Activated CD8-positive, alpha-beta memory T cell treated with anti-CD3 and anti-CD28 coated beads for 24 hours (primary cell): Measurements from ENCODE around the gene FGF11.
A peak's percentile ranks its signal among the peaks of the same experiment; 100 is the strongest.

Experiments used
- DNase-seq: peaks from one replicate; pipeline ENCODE4 v3.0.0-alpha.2; 2020

The FGF11 gene

DNA sequence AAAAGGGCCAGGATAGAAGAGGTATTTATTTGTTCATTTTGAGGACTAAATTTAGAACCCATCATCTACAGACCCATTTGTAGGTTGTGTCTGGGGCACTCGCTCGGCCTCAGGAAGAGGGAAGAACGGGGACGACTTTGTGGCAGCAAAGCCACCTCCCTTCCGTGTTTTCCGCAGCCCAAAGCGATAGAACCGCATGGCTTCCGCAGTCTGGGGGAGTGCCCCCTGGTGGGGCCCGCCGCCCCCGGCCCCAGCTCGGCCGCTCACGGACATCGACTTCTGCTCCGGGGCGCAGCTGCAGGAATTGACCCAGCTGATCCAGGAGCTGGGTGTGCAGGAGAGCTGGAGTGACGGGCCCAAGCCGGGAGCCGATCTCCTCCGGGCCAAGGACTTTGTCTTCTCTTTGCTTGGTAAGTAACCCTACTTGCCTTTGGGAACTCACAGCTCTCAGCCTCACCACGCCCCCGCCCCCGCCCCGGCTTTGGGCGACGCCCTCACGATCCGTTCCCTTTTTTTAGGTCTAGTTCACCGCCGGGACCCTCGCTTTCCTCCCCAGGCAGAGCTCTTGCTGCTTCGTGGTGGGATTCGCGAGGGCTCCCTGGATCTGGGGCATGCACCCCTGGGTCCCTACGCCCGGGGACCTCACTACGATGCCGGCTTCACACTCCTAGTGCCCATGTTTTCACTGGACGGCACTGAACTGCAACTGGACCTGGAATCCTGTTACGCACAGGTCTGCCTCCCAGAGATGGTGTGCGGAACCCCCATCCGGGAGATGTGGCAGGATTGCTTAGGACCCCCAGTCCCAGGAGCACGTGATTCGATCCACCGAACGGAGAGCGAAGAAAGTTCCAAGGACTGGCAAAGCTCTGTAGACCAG lies 3.4 kb upstream of the FGF11 start:
- DNase-seq, result peak; percentile 87

DNA sequence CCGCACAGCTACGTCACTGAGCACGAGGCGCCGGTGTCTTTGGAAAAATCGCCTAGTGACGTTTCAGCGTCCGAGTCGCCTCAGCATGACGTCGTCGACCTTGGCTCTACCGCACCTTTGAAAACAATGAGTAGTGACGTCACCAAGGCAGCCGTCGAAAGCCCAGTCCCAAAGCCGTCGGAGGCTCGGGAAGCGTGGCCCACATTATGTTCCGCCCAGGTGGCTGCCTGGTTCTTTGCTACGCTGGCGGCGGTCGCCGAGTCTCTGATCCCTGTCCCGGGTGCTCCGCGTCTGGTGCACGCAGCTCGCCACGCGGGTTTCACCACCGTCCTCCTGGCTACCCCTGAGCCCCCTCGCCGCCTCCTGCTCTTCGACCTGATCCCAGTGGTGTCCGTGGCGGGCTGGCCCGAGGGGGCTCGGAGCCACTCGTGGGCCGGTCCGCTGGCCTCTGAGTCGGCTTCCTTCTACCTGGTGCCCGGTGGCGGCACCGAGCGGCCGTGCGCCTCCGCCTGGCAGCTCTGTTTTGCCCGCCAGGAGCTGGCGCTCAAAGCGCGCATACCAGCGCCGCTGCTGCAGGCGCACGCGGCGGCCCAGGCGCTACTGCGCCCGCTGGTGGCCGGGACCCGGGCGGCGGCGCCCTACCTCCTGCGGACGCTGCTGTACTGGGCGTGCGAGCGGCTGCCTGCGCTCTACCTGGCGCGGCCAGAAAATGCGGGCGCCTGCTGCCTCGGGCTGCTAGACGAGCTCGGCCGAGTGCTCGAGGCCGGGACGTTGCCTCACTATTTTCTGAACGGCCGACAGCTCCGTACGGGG lies 2.5 kb upstream of the FGF11 start:
- peak; percentile 90 for DNase-seq

DNA sequence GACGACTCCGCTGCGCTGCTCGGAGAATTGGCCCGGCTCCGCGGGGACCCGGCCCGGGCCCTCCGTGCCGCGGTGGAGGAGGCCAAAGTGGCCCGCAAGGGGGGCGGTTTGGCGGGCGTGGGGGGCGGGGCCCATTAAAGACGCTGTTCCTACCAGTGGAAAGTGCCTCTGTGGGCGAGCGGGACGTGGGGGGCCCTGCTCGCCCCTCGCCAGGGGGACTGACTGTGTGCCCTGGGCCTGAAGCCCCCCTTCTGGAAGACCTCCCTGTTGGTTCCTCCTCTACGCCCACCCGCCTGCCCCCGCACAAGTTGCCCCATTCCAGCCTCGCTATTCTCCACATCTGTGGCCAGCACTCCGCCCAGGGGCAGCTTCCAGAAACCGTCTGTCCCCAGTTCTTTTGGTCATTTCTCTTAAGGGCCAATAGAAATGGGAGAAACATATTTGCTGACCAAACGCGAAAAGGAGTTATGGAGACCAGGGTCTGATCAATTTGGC lies 1.9 kb upstream of the FGF11 start:
- no peak for DNase-seq

DNA sequence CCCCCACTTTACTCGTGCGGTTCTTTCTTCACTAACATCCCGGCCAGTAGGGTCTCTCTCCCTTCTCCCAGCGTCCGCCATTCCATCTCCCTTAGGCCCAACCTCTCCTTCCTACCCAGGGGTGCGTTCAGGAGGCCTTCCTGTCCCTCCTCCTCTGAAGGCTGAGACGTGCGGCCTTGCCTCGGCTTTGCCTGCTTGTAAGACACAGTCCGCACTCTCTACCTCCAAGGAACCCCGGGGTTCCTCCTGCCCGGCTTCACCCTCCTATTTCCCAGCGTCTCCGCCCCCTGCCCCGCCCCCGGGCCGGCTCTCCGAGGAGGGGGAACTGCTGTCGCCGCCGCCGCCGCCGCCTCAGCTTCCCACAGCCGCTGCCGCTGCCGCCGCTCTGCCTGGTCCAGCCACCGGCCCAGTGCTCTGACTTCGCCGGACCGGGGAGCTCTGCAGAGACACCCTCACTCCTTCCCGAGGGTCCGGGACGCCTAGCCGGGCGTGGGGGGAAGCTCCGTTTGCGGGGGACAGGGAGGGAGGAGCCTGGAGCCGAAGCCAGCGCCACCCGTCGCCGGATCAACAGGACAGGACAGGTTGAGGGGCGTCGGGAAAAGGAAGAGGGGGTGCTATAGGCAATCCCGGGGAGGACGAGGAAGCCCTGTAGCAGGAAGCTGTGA lies 1.2 kb upstream of the FGF11 start:
- DNase-seq, result peak; percentile 79

DNA sequence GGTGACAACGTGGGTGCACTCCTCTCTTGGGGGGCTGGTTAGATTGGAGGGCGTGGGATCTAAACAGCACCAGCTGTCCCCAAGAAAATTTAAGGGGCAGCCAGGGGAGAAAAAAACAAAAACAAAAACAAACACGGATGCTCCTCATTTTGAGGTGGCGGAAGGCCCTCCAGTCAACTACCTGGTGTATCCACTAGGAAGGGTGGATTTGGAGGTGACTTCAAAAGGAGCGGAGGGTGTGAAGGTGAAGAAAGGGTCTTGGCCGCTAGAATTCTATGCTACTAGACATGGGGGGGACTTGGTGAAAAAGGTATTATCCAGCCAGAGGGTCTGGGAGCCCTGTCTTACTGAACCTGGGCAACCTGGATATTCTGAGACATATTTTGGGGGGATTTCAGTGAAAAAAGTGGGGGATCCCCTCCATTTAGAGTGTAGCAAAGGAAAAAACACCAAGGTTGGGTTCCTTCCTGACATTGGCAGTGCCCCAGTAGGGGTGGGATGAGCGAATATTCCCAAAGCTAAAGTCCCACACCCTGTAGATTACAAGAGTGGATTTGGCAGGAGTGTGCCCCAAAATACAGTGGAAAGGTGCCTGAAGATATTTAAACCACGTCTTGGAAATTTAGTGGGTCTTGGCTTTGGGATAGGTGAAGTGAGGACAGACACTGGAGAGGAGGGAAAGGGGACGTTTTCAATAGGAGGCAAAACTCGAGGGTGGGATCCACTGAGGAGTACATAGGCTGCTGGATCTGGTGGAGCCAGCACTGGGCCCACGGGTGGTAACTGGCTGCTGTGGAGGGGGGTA lies 454 bp upstream of the FGF11 start:
- DNase-seq, result no peak

DNA sequence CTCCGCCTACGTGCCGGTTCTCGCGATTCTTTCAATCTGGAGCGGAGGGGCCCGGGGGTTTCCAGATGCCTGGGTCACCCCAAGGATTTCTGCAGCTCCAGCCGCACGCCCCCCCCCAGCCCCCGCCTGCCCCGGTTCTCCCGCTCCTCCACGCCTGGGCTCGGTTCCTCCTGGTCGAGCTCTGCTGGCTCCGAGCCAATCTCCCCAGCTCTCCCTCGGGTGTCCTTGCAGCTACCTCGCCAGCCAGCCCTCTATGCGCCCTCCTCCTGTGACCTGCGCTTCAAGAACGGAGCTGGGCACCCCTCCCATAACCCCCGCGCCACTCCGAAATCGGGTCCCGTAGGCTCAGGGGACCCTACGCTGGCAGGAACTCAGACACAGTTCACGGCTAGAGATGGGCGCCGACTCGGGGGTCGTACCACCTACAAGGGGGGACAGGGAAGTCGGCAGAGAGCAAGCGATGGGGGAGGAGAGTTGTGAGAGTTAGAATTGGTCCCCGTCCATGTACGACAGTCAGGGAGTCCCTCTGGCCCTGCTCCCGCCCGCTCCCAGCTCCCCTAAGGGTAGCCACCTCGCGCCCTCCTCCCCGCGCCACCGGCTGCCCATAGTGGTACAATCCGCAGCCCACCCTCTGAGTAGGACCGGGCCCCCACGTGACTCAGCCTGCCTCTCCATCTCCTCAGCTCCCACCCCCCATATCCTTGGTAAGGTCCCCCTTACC lies 961 bp downstream of the FGF11 start:
- DNase-seq, result peak; percentile 72

DNA sequence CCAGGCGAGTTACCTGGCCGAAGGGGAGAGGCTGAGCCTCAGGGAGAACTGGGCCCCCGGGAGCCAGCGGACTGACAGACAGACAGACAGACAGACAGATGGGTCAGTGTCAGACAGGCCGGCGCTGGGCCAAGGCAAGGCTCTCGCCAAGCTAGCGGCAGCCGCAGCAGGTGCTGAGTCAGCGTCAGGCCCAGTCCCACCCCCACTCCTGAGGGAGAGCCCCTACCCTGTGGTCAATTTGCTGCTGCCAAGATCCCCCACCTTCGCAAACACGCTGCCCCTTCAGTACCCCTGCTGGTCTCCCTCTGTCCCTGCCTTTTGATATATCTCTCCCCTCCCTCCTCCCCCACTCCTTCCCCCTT lies 1.5 kb downstream of the FGF11 start:
- peak; percentile 62 for DNase-seq

DNA sequence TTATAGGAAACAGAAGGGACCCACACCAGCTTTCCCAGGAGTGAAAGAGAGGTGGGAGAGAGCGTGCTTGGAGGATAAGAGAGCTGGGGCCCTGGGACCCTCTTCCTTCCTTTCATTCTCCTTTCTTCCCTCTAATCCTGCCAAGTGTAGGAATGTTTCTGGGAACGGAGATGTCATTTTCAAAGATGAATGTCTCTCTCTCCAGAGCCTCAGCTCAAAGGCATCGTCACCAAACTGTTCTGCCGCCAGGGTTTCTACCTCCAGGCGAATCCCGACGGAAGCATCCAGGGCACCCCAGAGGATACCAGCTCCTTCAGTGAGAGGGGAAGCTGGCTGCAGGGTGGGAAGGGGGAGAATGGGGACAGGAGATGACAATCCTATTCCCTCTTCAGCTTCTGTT lies 2.0 kb downstream of the FGF11 start:
- no peak for DNase-seq

DNA sequence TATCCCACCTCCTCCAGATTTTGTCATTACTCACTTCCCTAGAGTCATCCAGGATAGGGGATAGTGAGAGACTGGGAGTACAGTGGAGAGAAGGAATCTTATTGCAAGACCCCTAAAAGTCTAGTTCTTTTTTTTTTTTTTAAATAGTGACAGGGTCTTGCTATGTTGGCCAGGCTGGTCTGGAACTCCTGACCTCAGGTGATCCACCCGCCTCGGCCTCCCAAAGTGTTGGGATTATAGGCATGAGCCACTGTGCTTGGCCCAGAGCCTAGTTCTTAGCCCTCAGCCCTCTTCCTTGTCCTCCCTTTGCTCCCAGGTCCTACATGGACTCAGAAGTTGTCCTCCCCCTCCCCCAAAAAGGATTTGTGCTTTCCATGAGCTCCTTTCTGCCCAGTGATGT lies 2.8 kb downstream of the FGF11 start:
- no peak for DNase-seq

DNA sequence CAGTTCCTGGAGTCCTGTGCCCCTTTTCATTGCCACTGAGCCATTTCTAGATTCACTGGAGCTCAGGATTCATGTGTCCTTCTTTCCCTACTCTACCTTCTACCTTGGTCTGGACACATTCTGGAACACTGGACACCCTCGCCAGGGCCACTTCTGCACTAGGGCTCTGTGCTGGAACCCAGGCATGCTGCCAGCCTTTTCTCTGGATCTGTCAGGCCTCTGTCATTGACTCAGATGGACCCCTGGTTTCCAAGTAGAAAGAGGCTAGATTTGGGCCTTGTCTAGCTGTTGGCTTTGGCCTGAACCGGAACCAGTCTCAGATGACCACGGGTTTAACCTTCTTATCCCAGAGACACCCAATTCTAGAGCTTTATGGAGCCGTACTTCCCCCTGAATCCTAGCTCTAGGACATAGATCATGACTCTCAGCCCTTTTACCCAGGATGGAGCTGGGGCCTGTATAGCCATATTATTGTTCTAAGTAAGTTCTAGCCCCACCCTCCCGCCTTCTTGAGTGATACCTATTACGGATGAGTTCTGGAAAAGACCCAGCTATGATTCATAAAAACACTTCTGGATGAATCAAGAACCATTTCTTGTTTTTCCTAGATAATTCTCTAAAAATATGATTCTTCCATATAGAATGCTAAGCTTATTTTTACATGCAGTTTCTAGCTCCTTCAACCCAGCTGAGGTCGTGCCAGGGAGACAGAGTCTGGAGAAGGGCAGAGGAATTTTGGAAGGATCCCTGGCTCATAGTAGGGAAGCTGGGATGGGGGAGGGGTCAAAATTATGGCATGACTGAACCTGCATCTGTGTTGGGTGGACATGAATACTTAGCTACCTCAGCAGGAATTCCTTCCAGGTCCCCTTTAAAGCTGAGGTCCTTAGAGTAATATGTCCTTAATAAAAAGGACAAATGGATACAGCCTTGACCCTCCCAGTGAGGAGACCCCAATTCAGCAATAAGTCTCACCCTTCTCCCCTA lies 4.5 kb downstream of the FGF11 start:
- no peak for DNase-seq

DNA sequence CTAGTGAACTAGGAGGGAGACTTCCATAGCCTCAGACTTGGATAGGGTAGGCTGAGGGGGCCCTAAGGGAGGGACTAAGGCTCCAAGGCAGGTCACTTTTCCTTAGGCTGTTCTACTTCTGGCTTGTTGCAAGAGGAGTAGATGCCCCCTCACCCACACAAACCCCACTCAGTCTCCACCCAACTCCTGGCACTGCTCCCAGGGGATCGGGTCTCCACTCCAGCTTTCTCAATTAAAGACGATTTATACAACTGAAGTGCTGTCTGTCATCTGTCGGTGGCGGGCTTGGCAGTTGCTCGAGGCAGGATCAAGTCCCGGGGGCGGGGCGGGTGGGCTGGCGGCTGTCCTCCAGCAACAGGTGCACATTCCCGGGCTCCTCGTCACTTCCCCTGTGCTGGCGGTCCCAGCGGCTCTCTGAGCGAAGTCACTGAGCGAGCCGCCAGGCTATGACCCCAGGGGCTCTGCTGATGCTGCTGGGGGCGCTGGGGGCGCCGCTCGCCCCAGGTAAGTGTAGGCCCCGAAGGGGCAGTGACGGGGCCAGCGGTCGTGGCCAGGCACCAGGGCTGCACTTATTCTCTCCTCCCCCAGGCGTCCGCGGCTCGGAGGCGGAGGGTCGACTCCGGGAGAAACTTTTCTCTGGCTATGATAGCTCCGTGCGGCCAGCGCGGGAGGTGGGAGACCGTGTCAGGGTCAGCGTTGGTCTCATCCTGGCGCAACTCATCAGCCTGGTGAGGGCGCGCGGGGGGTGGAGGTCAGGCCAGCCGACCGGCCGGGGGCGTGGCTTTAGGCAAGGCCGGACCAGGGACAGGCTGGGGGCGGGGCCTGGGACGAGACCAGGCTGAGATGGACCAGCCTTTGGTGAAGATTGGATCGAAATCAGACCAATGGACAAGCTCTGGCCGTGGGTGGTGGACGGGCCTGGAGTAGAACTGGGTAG lies 5.6 kb downstream of the FGF11 start, which contains the start of gene CHRNB1:
CHRNB1 (plus strand) TSS at position 380 of the 937 bp plus-strand sequence; CDS start at position 447, 67 bp downstream.
- peak; percentile 60 for DNase-seq

DNA sequence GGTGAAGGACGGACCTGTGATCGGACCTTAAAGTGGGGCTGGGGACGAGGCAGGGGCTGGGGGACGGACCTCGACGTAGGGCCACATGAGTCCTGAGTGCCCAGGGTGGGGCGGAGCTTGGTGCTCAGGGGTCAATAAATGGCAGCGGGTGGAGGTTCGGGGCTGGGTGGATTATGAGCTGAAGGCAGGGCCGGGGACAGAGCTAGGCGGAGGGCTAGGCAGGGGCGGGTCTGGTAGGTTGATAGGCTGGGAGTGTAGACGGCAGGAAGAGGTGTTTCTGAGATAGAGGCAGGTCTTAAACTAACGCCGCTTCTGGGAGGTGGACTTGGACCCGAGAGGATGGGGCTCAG lies 6.3 kb downstream of the FGF11 start:
- peak; percentile 68 for DNase-seq

DNA sequence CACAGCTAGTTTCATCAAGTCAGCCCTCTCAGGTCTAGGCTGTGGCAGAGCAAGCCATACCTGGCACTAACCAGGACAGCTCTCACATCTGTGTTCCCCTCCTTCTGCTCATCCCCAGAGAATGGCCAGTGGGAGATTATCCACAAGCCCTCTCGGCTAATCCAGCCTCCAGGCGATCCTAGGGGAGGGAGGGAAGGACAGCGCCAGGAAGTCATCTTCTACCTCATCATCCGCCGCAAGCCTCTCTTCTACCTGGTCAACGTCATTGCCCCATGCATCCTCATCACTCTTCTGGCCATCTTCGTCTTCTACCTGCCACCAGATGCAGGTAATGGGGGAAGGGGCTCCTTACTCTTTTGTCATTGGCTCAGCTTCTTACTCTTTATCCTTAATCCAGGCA lies 9.1 kb downstream of the FGF11 start:
- no peak for DNase-seq

DNA sequence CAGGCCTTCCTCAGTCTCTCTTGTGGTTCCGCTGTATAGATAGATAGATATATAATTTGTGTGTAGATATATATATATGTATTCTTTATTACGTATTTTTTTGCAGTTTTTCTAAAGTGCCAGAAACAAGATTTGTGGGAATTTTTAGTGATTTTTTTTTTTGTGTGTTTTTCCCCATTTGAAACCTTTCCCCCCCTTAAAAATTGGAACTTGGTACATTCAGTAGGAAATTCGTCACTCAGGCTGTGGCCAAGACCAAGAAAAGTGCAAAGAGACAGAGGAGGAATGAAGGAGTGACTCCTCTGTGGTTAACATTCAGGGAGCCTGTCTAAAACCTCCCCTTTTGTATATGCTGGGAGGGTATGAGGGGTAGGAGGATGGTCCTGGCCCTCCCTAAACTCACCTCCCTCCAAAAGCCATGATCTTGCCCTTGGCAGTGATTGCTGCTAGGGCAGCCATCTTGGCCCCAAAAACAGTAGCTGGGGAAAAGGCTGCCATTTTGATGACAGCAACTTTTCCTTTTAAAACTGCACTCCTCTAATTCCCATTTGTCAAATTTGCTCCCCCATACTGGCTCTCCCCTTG lies 20.7 kb downstream of the FGF11 start:
- no peak for DNase-seq

DNA sequence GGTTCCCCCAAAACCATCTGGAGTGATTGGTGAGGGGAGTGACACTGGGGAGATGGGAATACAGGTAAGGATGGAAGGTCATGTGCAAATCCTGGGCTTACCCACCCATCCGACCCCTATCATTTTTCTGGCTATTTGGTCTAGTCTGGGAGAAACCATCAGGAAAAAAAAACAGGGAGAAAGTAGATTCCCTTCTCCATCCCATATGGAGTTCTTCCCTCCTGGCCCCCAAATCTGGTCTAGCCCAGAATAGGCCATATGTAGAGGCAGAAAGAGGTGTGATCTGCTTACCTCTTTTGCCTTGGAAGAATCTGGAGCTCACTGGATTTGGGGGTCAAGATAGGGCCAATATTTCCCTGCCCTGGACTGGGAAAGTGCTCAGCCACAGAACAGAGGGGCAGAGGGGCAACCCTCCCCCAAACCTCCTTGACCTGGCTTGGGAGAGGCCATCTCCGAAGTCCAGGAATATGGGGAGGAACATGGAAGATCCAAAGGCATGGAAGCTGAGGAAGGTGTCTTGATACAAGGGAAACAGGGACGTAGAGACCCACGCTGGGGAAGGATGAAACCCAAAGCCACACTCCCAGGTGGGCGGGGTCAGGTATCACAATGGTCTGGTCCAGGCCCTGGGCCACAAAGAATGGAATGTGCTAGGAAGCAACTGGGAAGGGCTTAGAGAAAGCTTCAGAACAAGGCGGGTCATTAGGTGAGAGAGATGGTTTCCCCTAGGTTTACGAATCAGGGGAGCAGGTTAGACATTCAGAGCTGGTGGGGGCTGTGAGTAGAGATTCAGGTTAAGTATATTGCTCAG lies 21.7 kb downstream of the FGF11 start:
- DNase-seq, result no peak

DNA sequence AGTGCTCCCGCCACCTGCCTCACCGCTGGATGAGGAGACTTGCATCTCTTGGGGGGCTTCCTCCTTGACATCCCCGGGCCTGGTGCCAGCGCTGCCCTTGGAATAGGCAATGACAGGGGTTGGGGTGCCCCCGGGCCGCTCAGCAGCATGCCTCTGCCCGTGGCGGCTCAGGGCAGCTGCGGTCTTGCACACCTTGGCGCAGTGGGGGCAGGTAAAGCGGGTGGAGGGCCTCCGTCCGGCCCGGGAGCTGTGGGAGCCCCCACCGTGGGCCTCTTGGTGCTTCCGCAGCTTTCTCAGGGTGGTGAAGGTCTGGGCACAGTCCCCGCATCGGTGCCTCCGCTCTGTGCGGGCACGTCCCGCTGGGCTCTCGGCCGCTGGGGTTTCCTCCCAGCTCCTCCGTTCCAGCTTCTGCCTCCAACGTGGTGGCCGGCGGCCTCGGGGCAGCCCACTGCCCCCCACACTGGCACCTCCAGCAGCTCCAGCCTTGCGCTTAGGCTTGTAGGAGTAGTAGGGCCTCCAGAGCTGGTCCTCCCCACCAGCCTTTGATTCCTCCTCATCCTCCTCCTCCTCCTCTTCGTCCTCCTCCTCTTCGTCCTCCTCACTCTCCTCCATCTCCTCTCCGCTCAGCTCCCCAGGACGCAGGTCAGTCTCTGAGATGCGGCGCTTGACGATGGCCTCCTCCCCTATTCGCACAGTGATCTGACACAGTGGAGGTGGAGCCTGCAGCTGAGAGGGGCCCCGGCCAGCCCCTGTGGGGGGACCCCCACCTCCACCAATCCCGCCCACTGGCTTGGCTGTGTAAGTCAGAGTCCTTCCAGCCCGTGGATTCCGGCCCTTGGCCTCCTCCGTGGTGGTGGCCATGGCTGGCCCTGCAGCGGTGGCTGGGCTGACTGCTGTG lies 23.4 kb downstream of the FGF11 start:
- DNase-seq, result no peak

DNA sequence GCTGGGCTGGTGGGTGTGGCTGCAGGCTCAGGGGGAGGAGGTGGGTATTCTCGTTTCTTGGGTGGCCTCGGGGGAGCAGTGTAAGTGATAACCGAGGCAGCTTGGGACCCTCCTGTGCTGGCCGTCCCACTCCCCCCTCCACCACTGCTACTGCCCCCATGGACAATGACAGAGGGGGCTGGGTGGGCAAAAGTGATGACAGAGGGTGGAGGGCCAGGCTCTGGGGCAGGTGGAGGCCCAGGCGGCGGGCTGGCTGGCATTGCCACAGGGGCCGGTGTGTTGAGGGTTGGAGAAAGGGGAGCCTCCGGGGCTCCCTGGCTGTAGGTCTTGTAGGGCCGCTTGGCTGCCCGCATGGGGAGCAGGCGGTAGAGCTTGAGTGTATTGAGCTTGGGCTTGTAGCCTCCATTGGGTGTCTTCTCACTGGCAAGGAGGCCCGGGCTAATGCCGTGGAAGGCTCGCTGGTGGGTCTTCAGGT lies 24.1 kb downstream of the FGF11 start:
- no peak for DNase-seq
